GM15510 (cell line): ENCODE measurements around the gene KCTD16.

Source experiments
- POLR2A ChIP-seq: IDR thresholded peaks from 3 replicates; pipeline ENCODE4 v1.6.1; 2011; ENCODE audit warnings: borderline replicate concordance; ENCODE audit not compliant: insufficient read length; ENCODE audit errors: extremely low read depth

The KCTD16 gene

DNA sequence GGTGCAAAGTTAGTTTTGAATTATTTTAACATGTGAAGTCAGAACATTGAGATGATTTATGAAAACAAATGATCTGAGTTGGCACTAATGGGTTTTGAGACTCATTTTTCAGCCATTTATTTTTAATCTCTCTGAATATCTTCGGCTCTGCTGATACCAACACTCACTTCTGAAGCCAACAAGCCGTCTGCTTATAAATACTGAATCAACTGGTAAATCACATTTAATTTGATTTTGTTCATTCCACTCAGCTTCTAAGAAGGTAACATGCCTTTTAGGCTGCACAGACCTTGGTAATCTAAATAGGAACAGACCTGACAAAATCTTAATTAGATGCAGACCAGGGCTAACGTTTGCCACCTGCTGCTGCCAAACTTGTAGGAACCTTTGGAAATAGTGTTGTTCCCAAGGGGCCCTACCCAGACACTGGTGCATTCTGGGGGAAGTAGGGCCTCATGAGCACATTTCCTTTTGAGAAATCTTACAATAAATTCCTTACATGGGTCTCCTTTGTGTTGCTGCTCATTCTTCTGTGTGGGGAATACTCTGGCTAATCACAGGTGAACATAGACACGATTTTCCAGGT, 182.2 kb downstream of the KCTD16 start:
- no peak for TF ChIP-seq POLR2A

GRCh38 chr5:144356489-144356888, 185.8 kb downstream of the KCTD16 start:
- no peak for TF ChIP-seq POLR2A

- TF ChIP-seq POLR2A, result no peak
Observed at GRCh38 chr5:144361406-144361805, 190.7 kb downstream of the KCTD16 start.

DNA sequence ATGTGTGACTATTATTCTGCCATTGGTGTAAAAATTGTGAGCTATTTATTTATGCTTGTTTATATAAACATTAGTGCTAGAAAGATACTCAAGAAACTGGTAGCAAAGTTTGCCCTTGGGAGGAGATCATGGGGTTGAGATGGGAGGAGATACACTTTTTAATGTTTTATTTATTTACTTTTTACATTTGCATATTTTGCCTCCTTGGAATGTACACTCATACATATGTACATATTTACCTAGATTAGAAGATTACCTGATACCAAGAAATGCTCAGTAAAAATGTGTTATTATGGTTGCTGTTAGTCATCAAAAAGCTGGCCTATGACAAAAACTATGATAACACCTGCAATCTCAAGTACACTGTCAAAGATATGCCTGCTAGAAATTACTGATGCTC, 195.2 kb downstream of the KCTD16 start:
- no peak for TF ChIP-seq POLR2A

GRCh38 chr5:144367991-144368390, 197.3 kb downstream of the KCTD16 start:
- no peak for TF ChIP-seq POLR2A

DNA sequence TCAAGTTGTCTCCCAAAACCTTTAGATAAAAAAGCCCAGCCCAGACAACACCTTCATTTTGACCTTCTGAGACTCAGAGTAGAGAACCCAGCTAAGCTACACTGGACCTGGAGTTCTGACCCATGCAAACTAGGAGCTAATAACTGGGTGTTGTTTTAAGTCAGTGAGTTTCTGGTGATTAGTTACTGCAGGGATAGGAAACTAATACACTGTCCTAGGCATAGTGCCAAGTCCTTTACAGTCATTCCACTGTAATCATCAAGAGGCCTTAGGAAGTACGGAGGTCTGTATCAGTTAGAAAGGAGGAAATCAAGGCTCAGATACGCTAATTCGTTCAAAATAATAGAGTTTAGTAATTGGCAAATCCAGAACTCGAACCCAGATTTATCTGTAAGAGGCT, 197.9 kb downstream of the KCTD16 start:
- no peak for TF ChIP-seq POLR2A

DNA sequence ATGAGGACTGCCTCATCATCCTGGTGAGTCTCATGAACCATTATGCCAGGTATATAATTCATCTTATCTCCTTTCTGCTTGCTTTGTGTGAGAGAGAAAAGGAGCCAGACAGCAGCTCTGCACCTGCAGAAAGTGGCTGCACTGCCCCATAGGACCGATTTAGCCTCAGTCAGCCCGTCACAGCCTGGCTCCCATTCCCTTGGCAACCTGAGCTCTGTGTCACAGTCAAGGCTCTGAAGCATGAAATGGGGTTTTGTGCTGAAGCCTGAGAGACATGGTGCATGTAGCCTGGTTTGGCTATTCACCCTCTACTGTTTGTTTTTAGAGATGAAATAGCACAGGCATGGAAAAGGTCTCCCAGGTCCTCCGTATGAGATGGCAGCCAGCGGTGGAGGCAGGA, 198.3 kb downstream of the KCTD16 start:
- no peak for TF ChIP-seq POLR2A

GRCh38 chr5:144370273-144370672, 199.6 kb downstream of the KCTD16 start:
- no peak for TF ChIP-seq POLR2A

- TF ChIP-seq POLR2A, result no peak
Observed at GRCh38 chr5:144374637-144375036, 204.0 kb downstream of the KCTD16 start.

DNA sequence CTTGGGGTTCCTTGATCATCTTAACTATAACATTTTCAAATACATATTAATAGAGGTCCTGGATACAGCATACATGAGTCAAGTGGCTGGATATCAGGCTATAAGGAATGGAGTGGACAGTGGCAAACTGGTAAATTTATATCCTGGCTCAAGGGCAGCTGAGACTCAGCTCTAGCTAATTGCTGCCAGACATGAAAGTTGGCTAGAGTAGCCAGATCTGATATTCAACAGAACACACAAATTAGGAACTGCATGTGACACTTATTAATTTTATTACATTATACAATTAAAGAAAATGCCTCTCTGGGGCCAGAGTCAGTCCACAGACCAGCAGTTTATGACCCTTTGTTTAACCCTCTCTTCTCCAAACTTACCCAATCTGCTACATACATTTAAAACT, 206.5 kb downstream of the KCTD16 start:
- TF ChIP-seq POLR2A, result no peak

GRCh38 chr5:144378681-144379080, 208.0 kb downstream of the KCTD16 start:
- TF ChIP-seq POLR2A, result no peak

DNA sequence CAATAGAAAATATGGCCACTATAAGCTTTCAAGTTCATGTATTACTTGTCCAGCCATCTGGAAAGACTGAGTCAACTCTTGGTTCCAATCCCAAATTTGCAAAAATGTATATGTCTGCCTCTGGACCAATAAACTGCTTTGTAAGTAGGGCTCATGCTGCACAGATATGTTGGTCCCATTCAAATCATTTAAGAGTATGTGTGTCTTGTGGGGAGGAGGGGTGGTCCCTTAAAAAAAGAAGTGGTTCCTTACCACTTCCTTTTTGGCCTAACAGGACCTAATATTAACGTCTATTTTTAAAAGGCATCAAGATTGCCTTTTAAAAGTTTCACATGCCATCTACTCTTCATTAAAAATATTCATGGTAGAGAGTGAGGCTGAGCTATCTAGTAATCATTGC, 214.9 kb downstream of the KCTD16 start:
- no peak for TF ChIP-seq POLR2A

DNA sequence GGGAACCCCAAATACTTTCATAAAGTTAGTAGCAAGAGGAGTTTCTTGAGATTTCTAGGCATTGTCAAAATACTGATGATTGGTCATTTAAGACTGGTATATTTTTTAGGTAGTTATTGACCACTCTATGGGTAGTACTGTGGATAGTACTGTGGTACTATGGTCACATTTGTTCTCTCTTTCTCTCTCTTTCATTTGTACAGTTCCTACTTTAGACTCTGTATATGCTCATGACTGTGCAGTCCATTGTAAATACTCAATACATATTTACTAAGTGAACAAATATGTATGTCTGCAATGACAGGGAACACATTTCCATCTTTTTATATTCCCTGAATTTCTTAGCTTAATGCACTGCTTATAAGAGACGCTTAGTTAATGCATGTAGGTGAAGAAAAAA, 215.6 kb downstream of the KCTD16 start:
- TF ChIP-seq POLR2A, result no peak

GRCh38 chr5:144390133-144390532, 219.5 kb downstream of the KCTD16 start:
- TF ChIP-seq POLR2A, result no peak

DNA sequence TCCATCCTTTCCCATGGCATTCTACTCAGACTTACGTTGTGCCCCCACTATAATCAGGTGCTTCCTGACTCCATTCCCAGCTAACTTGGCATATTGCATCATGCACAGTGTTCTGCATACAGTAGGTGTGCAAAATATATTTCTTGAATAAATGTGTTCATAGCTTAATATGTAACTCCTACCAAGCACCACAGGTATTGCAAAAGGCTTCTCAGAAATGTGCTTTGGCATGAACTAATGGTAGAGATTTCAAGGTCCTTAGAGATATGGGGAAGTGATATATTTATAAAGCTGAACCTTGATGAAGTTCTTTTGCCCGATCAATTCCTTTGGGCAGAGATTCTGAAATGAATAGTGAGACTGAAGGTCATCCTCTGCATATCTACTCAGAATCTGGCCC, 220.4 kb downstream of the KCTD16 start:
- no peak for TF ChIP-seq POLR2A

- TF ChIP-seq POLR2A, result no peak
Observed at GRCh38 chr5:144393641-144394435, 223.2 kb downstream of the KCTD16 start.
